Measurements from ENCODE around the gene NHEJ1. TPM values are rescaled to one million over a fixed set of nuclear protein-coding genes. Genes with fewer than 3 reads are reported as not detected.

The NHEJ1 gene
- total and polyA plus RNA-seq, 2 donors (not counting 3 experiments of a cell fraction or from before 2014, with no cell fraction given): 12.8 to 12.9 TPM

DNA sequence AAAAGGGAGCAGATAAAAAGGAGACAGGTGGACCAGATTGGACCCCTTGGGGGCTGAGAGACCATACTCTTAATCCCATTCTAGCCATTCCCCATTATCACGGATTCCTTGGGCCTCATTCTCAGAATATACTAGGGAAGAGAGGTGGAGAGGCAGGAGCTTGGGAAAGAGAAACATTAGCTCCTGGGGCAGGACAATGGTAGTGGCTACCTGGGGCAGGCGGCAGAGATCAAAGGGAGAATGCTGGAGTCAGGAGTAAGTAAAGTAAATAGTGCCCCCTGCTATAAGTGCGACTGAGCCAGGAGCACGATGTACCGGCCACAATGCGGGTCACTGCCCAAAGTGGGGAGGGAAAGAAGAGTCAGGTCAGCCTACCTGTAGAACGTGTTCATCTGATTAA is 79.5 kb downstream of the NHEJ1 start:
- no peak overlapping the region for H3K4me3 ChIP-seq (replicated peaks in 1 of 3; ENCODE audit: insufficient read depth in 1 of 3, low read depth in 1 of 3, low read length in 3 of 3)
- no peak for DNase-seq (ENCODE audit: low read depth, low spot score)
- no peak overlapping the region for H3K9ac ChIP-seq (replicated peaks; ENCODE audit: extremely low read depth, insufficient read depth, low read length)
- no peak overlapping the region for H3K27ac ChIP-seq (ENCODE audit: insufficient read depth, low read depth, low read length)
- FAIRE-seq: no peak
- TF ChIP-seq POLR2A (IDR thresholded peaks at IDR 0.05; ENCODE audit: low read depth, low read length) (no peak), JUN (IDR thresholded peaks at IDR 0.05; ENCODE audit: borderline replicate concordance, insufficient read depth, insufficient read length, low read depth) (no peak), GATA2 (IDR thresholded peaks at IDR 0.05; ENCODE audit: insufficient read depth, insufficient read length, low read depth, low read length) (no peak), EZH2 (IDR thresholded peaks at IDR 0.05; ENCODE audit: borderline replicate concordance, low read depth, low read length, severe bottlenecking) (no peak), FOS (IDR thresholded peaks at IDR 0.05; ENCODE audit: borderline replicate concordance, insufficient read depth, low read length) (no peak), POLR2AphosphoS5 (IDR thresholded peaks at IDR 0.05; ENCODE audit: insufficient read depth, low read depth, low read length) (no peak), MYC (IDR thresholded peaks at IDR 0.05; ENCODE audit: low read depth, low read length) (no peak)
- TF ChIP-seq, protein P1, sequence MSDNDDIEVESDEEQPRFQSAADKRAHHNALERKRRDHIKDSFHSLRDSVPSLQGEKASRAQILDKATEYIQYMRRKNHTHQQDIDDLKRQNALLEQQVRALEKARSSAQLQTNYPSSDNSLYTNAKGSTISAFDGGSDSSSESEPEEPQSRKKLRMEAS (IDR thresholded peaks at IDR 0.05; ENCODE audit: insufficient read depth, insufficient read length): no peak
- TF ChIP-seq, protein P2, sequence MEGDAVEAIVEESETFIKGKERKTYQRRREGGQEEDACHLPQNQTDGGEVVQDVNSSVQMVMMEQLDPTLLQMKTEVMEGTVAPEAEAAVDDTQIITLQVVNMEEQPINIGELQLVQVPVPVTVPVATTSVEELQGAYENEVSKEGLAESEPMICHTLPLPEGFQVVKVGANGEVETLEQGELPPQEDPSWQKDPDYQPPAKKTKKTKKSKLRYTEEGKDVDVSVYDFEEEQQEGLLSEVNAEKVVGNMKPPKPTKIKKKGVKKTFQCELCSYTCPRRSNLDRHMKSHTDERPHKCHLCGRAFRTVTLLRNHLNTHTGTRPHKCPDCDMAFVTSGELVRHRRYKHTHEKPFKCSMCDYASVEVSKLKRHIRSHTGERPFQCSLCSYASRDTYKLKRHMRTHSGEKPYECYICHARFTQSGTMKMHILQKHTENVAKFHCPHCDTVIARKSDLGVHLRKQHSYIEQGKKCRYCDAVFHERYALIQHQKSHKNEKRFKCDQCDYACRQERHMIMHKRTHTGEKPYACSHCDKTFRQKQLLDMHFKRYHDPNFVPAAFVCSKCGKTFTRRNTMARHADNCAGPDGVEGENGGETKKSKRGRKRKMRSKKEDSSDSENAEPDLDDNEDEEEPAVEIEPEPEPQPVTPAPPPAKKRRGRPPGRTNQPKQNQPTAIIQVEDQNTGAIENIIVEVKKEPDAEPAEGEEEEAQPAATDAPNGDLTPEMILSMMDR (IDR thresholded peaks at IDR 0.05; ENCODE audit: extremely low read depth in 1 of 2, insufficient read depth in 1 of 2, low read depth in 1 of 2, low read length in 2 of 2): no peak
- CTCF ChIA-PET: interaction anchor here (0.5 to 3.1 kb wide), 6 partner anchors 9 to 51 kb away, joined by 5 to 18 read pairs (median 9); no protein-coding TSS in a partner anchor
- H3K27me3 ChIP-seq (ENCODE audit: control insufficient read depth in 2 of 2, insufficient read depth in 2 of 2, low read length in 2 of 2): no peaks in the 10 kb centered on the region
- no peaks in the 10 kb centered on the region for H3K9me1 ChIP-seq (replicated peaks; ENCODE audit: control insufficient read depth, extremely low read depth, insufficient read depth, low read length)
- intact Hi-C loops (cut with micrococcal nuclease) (no loop called here), dilution Hi-C loops (cut with MboI; ENCODE audit: extremely low pct_ligation_motif_present, low sequenced_read_pairs) (no loop called here)
- H3K79me2 ChIP-seq (ENCODE audit: control insufficient read depth, insufficient read depth, low read length): no peaks in the 10 kb centered on the region
- BruUV-seq (replicated peaks): no TSS peak
- no peak overlapping the region for H3K4me2 ChIP-seq (ENCODE audit: insufficient read depth, low read length)
- H4K20me1 ChIP-seq (replicated peaks; ENCODE audit: control insufficient read depth, extremely low read depth, insufficient read depth, low read length): no peaks in the 10 kb centered on the region
- H3K36me3 ChIP-seq (ENCODE audit: control insufficient read depth in 2 of 2, extremely low read depth in 1 of 2, insufficient read depth in 2 of 2, low read length in 2 of 2): peaks cover 0 to 5% of the 10 kb centered on the region in 2 experiments
- H3K9me3 ChIP-seq (replicated peaks; ENCODE audit: control insufficient read depth, insufficient read depth, low read length): no peaks in the 10 kb centered on the region
- H3K4me1 ChIP-seq (ENCODE audit: control insufficient read depth, extremely low read depth, insufficient read depth, low read length): no peaks in the 10 kb centered on the region
- no peak overlapping the region for H2AFZ ChIP-seq (ENCODE audit: low read depth, low read length)
- POLR2A ChIA-PET: no interaction called here
